Stimulated activated CD4-positive, alpha-beta T cell treated with anti-CD3 and anti-CD28 coated beads, Interleukin-2, amount 100 ng/mL, for 48 hours (primary cell): Measurements from ENCODE around the gene RGMB.

Experiments
- DNase-seq, 2 donors: peaks; one replicate each; pipeline ENCODE4 v3.0.0-alpha.2; 2020

The RGMB gene

GRCh38 chr5:98786191-98786853, 12.9 kb downstream of the RGMB start:
- DNase-seq, result no peak

GRCh38 chr5:98787131-98787719, 13.8 kb downstream of the RGMB start:
- DNase-seq, result no peak

DNA sequence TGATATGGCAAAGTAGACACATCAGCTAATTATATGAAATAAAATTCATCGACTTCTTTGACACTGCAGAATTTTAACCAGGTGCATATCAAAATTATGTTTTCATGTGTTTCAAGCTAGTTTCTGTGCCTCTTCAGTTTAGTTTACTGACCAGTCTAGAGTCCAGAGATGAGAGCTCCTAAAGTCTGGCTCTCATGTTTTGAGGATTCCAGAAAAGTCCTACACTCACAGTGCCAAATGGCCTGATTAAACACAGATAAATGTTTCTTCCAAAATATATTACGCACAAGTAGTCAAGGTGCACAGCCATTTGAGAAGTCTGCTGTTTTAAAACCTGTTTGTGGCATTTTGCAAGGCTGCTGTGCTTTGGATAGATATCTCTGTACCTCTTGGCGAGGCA, 15.6 kb downstream of the RGMB start:
- no peak for DNase-seq

GRCh38 chr5:98791001-98791519, 17.6 kb downstream of the RGMB start:
- no peak for DNase-seq

- no peak for DNase-seq
These were observed 18.6 kb downstream of the RGMB start for GRCh38 chr5:98791898-98792580.

- DNase-seq, result no peak
These were observed 19.8 kb downstream of the RGMB start for GRCh38 chr5:98793223-98793622.

GRCh38 chr5:98794001-98794400, 20.5 kb downstream of the RGMB start:
- no peak for DNase-seq

GRCh38 chr5:98794414-98795080, 21.1 kb downstream of the RGMB start:
- DNase-seq, result no peak

DNA sequence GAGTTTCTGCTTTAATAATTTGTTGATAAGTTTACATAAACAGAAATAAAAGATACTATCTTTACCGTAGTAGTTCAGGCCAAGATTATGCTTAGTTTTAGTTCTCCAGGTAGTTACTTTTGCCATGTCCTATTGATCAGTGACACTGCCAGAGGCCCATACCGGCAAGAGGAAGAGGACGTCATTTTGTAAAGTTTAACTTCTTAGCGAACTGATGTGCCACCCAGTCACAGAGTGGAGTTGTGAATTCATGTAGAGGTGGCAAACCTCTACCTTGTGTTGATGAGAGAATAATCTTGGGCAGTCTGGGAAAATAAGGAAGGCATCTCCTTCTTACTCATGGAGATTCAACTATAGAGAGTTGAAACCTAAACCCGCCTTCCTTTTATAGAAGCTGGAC, 21.8 kb downstream of the RGMB start:
- no peak for DNase-seq

DNA sequence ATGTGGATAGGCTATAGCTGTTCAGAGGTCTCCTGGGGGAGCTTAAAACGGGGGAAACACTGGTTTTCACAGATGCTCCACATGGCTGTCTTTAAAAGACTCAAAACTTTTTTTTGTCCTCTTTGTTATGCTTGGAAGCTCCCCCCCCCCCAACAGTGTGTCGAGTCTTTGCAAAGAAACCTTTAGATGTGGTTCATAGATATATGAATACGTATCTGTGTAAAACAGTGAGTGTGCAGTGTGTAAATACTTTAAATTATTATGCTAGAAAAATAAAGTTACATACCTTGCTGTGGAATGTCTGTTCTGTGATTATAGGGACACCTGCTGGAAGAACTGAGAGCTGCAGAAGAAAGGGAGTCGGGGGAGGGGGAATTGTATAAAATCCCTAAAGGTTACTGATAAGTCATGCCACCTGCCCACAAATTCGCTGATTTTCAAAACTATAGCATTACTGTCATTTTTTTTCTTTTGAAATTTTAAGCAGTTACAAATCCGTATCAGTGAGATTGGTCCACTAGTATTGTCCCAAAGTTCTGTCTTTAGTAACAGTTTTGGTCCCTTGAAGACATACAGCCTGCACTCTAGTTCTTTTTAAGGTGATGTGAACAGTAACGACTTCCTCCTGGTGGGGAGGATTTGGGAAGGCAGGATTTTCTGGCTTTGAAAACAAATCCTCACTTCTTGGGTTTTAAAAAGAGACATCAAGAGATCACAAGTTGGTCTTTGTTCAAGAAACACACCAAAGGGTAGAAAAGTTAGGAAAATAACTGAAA, 22.9 kb downstream of the RGMB start:
- peak; percentile 53 for DNase-seq

DNA sequence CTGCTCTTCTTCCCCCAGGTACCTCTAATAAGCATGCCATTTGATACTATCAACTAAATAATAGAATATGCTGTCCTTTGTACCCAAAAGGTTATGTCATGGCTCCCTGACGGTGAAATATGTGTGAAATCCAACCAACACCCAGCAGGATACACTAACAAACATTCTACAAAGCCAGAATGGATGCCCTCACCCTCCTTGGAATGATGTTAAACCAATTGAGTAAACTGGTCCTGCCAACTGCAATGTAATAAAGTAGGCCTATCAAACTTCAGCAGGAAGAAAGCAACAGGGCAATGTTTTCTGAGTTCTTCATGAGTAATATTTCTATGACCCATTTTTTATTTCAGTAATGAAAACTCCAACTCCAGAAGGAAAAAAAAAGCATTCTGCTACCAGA, 24.9 kb downstream of the RGMB start:
- DNase-seq, result no peak

- no peak for DNase-seq
These were observed 25.4 kb downstream of the RGMB start for GRCh38 chr5:98798847-98799246.

DNA sequence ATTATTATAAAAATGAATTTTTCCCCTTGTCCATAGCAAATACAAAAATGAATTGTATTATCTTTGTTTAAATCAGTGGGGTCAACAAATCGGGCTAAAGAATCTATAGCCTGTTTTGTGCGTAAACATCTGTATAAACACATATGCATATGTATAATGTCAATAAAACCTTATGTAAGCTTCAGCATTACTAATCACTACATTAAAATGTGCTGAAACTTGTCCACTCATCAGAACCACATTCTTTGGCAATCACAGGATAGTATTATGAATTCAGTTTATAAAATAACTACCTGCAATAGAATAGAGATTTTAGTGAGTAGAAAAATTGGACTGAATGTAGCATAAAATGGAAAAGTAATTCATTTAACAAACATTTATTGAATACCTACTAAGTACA, 30.6 kb downstream of the RGMB start:
- DNase-seq, result no peak

GRCh38 chr5:98805070-98805469, 31.6 kb downstream of the RGMB start:
- DNase-seq, result no peak

DNA sequence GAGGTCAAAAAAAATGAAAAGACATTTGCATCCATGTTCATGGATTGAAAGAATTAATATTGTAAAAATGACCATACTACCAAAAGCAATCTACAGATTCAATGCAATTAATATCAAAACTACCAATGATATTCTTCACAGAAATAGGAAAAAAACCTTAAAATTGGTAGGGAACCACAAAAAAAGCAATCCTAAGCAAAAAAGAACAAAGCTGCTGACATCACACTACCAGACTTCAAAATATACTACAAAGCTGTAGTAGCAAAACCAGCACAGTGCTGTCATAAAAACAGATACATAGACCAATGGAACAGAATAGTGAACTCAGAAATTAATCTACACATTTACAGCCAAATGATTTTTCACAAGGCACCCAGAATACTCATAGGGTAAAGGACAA, 34.3 kb downstream of the RGMB start:
- DNase-seq, result no peak

- DNase-seq, result no peak
These were observed 36.7 kb downstream of the RGMB start for GRCh38 chr5:98810206-98810605.

GRCh38 chr5:98813755-98814154, 40.3 kb downstream of the RGMB start:
- no peak for DNase-seq

DNA sequence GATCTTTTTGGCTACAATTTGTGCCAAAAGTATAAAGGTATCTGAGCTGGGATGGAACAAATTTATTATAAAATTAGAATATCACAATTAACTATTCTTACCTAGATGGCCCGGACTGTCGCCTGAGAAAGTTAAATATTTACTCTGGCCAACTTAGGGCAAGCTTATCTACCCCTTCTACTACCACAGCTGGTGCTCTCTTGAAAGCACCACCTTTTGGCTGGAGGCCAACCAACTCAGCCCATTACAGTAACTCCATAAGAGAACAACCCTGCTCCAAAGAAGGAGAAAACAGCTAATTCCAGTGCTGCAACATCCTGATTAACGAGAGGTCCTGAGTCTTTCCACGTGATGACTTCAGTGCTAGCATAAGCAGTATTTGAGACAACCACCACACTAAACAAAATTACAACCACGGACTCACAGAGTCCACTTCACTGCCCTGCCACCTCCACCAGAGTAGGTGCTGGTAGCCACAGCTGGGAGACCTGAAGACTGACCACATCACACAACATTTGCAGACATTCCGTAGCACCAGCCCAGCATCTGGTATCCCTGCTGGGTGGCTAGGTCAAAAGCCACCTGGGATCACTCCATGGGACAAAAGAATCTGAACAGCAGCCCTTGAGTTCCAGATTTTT, 43.2 kb downstream of the RGMB start:
- no peak for DNase-seq

DNA sequence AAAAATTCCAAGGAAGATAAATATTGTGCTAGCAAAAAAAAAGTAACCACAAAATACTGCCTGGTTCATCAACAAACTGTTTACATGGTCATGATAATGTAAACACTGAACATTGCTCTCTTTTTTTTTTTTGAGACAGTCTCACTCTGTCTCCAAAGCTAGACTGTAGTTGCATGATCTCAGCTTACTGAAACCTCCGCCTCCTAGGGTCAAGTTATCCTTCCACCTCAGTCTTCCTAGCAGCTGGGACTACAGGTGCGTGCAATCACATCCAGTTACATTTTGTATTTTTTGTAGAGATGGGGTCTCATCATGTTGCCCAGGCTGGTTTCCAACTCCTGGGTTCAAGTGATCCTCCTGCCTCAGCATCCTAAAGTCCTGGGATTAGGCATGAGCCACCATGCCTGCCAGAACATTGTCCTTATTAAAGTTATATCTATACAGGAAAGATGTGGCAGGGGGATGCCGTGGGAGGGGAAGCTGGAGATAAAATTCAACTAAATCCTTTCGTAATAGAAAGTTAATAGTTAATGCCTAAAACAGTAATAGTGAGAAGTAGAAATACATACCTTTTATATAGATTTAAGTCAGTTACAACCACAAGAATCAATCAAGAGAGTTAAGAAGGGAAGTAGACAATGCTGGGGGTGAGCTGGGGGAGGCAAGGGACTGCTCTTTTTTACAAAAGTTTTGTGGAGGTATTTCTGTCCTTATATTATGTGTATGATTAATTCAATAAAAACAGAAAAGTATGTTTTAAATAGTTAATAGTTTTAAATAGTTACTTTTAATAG, 52.3 kb downstream of the RGMB start:
- DNase-seq, result no peak

DNA sequence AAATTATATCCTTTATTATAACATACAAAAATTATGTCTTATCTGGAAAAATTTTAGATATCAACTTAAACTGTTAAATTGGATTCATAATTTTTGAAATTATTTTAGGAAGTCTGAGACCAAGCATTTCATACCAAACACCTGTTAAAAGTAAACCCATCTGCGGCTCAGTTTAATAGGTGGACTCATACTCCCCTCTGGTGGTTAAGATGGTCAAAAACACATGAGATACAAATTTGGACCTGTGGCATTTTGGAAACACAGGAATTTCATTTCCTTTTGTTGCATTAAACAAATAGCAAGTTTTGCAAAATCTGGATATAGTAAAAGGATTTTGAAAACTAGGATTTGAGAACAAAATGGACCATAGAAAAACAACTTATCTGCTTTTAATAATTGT, 53.7 kb downstream of the RGMB start:
- no peak for DNase-seq

GRCh38 chr5:98827588-98828284, 54.3 kb downstream of the RGMB start:
- no peak for DNase-seq
